GM20000 (cell line): ENCODE results near the gene EIF2D.

Experiments used
- DNase-seq: peaks from one replicate; pipeline ENCODE4 v3.0.0; 2012; ENCODE audit warnings: low spot score
- TF ChIP-seq, protein P1 (sequence below): IDR thresholded peaks from 2 replicates; pipeline ENCODE4 v1.5.1; 2012; ENCODE audit warnings: mild to moderate bottlenecking, control low read depth; ENCODE audit errors: extremely low read depth, missing control alignments

EIF2D gene

DNA sequence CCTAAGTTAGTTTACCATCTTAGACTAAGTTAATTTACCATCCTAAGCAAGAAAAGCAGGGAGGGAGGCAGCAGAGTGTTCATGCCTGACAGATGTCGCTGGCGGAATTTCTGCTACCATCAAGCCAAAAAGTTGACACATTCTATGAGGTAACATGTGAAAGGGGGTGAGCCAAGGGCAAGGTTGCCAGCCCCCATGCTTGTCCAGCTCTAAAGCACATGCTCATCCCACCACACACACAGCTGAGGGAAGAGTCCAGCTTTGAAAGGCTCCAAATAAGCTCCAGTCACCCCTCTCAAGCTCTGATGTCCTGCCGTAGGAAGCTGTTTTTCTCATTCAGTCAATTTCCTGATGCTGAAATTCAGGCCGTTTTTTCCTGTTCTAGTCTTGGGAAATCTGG lies 46.3 kb downstream of the EIF2D start:
- DNase-seq, result no peak
- TF ChIP-seq, protein P1, sequence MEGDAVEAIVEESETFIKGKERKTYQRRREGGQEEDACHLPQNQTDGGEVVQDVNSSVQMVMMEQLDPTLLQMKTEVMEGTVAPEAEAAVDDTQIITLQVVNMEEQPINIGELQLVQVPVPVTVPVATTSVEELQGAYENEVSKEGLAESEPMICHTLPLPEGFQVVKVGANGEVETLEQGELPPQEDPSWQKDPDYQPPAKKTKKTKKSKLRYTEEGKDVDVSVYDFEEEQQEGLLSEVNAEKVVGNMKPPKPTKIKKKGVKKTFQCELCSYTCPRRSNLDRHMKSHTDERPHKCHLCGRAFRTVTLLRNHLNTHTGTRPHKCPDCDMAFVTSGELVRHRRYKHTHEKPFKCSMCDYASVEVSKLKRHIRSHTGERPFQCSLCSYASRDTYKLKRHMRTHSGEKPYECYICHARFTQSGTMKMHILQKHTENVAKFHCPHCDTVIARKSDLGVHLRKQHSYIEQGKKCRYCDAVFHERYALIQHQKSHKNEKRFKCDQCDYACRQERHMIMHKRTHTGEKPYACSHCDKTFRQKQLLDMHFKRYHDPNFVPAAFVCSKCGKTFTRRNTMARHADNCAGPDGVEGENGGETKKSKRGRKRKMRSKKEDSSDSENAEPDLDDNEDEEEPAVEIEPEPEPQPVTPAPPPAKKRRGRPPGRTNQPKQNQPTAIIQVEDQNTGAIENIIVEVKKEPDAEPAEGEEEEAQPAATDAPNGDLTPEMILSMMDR, result no peak

DNA sequence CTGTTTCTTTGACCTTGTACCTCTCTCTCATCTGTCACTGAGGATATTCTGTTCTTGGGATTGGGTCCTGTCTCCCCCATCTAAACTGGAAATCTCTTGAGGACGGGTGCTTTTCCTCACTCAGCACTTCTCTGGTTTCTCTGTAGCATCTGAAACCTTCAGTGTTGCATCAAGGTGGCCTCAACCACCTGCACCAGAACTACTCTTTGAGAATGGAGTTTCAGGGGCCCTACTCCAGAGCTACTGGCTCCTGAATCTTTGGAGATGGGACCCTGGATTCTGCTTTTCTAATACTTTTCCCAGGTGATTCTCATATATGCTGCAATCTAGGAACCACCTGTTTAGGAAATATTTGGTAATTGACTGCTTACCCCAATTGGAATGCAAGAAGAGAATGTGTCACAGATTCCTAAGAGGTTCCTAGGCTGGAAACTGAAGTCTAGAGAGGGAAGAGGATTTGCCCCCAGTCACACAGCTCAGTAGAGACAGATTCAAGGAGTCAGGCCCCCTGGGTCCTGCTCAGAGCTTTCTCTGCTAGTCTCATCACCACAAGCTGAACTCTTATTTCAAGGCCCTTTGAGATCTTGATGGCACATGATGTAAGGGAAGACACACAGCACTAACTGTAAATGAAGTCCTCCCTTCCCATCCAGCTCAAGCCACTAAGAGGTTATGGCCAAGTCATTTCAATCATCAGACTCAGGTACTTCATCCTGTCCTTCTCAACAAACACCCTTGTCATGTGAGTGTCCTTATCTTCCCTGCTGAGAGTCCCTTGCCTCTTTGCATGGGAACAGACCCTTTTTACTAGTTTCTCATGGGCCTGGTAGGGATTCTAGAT lies 48.7 kb downstream of the EIF2D start:
- no peak for DNase-seq

DNA sequence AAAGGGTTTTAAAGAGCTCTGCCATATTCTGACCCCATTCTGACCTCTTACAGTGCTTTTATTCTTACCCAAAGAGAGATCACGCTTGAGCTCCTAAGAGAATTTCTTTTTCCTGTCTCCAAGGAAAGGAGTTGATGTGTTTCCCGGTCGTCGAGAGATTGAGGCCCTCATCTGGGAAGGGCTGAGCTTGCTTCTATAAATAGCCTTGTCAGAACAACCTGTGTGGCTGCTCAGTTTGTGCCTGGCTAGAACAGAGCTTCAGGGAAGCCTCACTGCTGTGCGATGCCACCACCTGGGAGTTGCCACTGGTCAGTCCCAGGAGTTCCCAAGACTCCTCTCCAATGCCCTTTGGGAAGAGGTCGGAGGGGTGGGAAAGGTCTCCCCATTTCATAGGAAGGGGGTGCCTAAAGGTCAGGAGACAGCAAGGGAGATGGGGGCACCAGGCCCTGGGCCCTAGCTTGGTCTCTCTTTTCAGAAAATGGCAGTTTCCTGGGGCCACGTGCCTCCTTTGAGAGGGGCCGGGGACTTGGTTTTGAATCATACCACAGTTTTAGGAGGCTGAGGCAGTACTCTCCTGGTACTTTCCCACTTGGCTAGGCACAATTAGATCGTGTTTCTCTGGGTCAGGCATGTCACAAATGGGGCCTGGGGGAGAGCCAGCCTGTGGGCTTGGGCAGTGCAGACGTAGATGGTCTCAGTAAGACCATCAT lies 52.1 kb downstream of the EIF2D start:
- TF ChIP-seq, protein P1, result no peak
- no peak for DNase-seq

More for the DNA sequence above, 48.7 kb downstream of the EIF2D start:
- TF ChIP-seq, protein P1, result no peak

DNA sequence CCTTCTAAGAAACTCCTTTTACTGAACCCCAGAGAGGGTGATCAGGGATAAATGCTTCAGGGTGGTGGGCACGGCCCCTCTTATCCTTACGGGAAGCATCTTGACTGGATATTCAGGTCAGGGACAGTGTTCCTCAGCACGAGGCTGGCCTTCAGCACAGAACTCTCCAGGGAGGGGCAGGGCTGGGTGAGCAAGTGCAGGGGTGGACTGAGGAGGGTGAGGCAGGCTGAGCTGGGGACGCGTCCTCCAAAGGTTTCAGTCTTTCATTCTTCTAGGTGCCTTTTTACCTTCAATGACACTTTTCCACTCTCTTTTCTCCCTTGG lies 52.6 kb downstream of the EIF2D start:
- DNase-seq, result no peak
- TF ChIP-seq, protein P1, result no peak

DNA sequence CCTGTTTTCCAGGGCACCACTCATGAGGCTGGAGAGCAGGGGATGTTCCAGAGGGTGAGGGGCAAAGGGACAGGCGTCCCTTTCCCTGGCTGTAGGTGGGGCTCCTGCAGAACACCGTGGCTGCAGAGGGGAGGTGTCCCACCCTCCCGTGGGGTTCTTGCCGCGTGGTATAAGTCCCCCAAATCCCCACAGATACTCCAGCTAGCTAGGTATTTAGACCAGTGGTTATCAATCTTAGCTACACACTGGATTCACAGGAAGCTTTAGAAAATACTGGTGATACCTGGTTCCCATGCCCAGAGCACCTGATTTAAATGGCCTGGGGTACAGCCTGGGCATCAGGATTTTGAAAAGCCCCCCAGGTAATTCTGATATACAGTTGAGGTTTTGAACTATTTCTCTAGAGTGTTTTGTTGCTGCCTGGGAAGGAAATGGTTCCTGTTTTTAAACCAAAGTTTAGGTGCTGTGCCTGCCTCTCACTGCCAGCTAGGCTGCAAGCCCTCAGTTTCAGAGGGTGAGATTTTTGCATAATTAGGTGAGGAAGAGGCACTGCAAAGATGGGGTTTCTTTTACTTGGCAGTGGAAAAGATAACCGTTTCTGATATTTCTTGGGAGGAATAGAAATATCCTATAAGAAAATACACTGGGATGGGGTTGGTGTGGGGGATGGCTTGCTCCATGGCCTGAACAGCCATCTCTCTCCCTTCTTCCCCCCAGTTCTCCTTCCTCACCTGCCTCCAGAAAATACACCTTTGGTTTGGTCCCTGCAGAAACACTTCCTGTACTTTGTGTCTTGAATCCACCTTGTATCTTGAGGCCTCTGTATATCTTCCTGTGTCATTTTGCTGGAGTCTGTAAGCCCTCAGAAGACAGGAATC lies 53.2 kb downstream of the EIF2D start:
- TF ChIP-seq, protein P1, result no peak
- DNase-seq, result no peak

DNA sequence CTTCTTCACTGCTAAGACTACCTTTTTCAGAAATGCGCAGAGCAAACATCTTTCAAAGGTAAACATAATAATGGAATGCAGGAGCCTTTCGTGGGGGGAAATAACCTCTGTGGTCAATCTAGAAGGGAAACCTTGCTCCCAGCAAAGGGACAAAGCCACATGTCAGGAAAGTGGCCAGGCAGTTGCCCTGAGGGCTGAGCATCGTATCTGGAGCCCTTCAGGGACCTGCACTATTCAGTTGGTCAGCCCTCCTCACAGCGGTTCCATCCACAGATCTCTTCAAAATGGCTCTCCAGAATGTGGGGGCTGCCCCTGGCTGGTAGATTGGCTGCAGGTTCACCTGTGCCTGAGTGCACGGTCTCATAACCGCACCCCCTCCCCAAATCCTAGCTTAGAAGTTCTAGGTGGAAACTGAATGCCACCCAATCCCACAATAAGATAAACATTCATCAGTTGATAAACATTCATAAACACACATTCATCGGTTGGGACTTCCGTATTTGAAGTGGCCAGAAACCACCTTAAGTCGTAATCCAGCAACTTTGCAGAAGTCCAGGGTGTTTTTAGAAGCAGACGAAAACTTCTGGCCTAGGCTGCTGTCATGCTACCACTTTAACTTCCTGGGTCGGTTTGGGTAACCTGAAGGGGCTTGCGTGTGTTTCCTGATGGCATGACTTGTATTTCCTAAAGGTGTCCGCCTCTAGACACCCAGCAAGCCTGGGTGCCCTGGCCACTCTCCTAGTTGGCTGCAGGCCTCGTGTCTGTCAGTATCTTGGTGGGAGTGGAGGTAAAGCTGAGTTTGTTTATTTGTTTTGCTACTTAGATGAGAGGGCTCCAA lies 54.4 kb downstream of the EIF2D start:
- TF ChIP-seq, protein P1, result no peak
- DNase-seq, result peak; percentile 39
